WTC11 (cell line): ENCODE measurements around the gene AKAP11. TPM values are rescaled to one million over a fixed set of nuclear protein-coding genes. Genes with fewer than 3 reads are reported as not detected.

Experiments
- ATAC-seq: fragments of 200-7000 bp; cut with Tn5 transposase; 2 replicates; pipeline ENCODE4 v1.10.0; 2021; ENCODE audit warnings: mild to moderate bottlenecking, moderate library complexity
- CTCF ChIA-PET: fragments of 300-600 bp; sonication (Branson Sonifier 250); formaldehyde crosslinking; loops from one replicate; lab custom pipeline; 2021; ENCODE audit warnings: antibody characterized with exemption; lab: Charles Lee
- POLR2A ChIA-PET: fragments of 350-600 bp; sonication (Branson Sonifier 250); formaldehyde crosslinking; loops from one replicate; lab custom pipeline; 2021; ENCODE audit warnings: antibody characterized with exemption; lab: Charles Lee
- DNase-seq: peaks from one replicate; pipeline ENCODE4 v3.0.0; 2021; ENCODE audit warnings: low spot score
- H3K27ac Mint-ChIP-seq: 2 replicates; pipeline ENCODE4 v1.8.0; 2021; ENCODE audit warnings: mixed read lengths
- H3K27me3 Mint-ChIP-seq: 2 replicates; pipeline ENCODE4 v1.8.0; 2021; ENCODE audit warnings: low read depth, mild to moderate bottlenecking, moderate library complexity, mixed read lengths
- H3K36me3 Mint-ChIP-seq: 2 replicates; pipeline ENCODE4 v1.8.0; 2021; ENCODE audit warnings: mixed read lengths
- H3K4me1 Mint-ChIP-seq: 2 replicates; pipeline ENCODE4 v1.8.0; 2022; ENCODE audit warnings: mixed read lengths
- H3K4me3 Mint-ChIP-seq: 2 replicates; pipeline ENCODE4 v1.8.0; 2021; ENCODE audit warnings: mild to moderate bottlenecking, moderate library complexity, mixed read lengths
- H3K9me3 Mint-ChIP-seq: 2 replicates; pipeline ENCODE4 v1.8.0; 2021; ENCODE audit warnings: mixed read lengths
- EMX1 ChIP-seq: fragments of 250-450 bp; sonication (Bioruptor Pico); IDR thresholded peaks from 2 replicates; pipeline ENCODE4 v1.8.0; 2021; ENCODE audit warnings: mild to moderate bottlenecking
- IRF2 ChIP-seq: sonication (generic); formaldehyde crosslinking; IDR thresholded peaks from 2 replicates; pipeline ENCODE4 v1.8.0; 2022; ENCODE audit warnings: low read depth, missing genetic modification reagents, borderline replicate concordance
- NFYB ChIP-seq: sonication (generic); formaldehyde crosslinking; conservative IDR thresholded peaks from 2 replicates; pipeline ENCODE4 v1.8.0; 2022; ENCODE audit warnings: low read depth, missing genetic modification reagents
- OVOL2 ChIP-seq: fragments of 250-450 bp; sonication (Bioruptor Pico); IDR thresholded peaks from 2 replicates; pipeline ENCODE4 v1.9.0; 2021; ENCODE audit warnings: mild to moderate bottlenecking, borderline replicate concordance
- RORB ChIP-seq: fragments of 250-450 bp; sonication (Bioruptor Pico); IDR thresholded peaks from 2 replicates; pipeline ENCODE4 v1.9.0; 2021; ENCODE audit warnings: mild to moderate bottlenecking
- SMAD3 ChIP-seq: sonication (generic); formaldehyde crosslinking; IDR thresholded peaks from 2 replicates; pipeline ENCODE4 v1.8.0; 2022; ENCODE audit warnings: missing genetic modification reagents, mild to moderate bottlenecking, borderline replicate concordance
- SOX15 ChIP-seq: fragments of 250-450 bp; sonication (Bioruptor Pico); IDR thresholded peaks from 2 replicates; pipeline ENCODE4 v1.9.0; 2021; ENCODE audit warnings: mild to moderate bottlenecking
- ZBTB21 ChIP-seq: sonication (generic); formaldehyde crosslinking; IDR thresholded peaks from 2 replicates; pipeline ENCODE4 v1.8.1; 2023; ENCODE audit warnings: mild to moderate bottlenecking, missing genetic modification reagents, borderline replicate concordance
- ZNF121 ChIP-seq: sonication (generic); formaldehyde crosslinking; IDR thresholded peaks from 2 replicates; pipeline ENCODE4 v1.8.0; 2023; ENCODE audit warnings: missing genetic modification reagents
- ZNF317 ChIP-seq: sonication (generic); formaldehyde crosslinking; IDR thresholded peaks from 2 replicates; pipeline ENCODE4 v1.8.1; 2023; ENCODE audit warnings: low read depth, mild to moderate bottlenecking, moderate library complexity, missing genetic modification reagents, borderline replicate concordance
- ZNF423 ChIP-seq: fragments of 250-450 bp; sonication (Bioruptor Pico); IDR thresholded peaks from 2 replicates; pipeline ENCODE4 v2.1.2; 2022; ENCODE audit warnings: mild to moderate bottlenecking, moderate library complexity
- total RNA-seq: library from RNA; stranded (reverse); gene quantifications from 3 replicates; pipeline ENCODE4 v1.2.3, GENCODE V29; 2021
- TF ChIP-seq, protein P1 (sequence below): sonication (generic); formaldehyde crosslinking; IDR thresholded peaks from 2 replicates; pipeline ENCODE4 v1.8.0; 2023; ENCODE audit warnings: mild to moderate bottlenecking, missing genetic modification reagents
- TF ChIP-seq, protein P2 (sequence below): sonication (generic); formaldehyde crosslinking; IDR thresholded peaks from 2 replicates; pipeline ENCODE4 v1.8.1; 2022; ENCODE audit warnings: mild to moderate bottlenecking, missing genetic modification reagents, moderate library complexity, borderline replicate concordance
- TF ChIP-seq, protein P3 (sequence below): sonication (generic); formaldehyde crosslinking; conservative IDR thresholded peaks from 2 replicates; pipeline ENCODE4 v1.8.1; 2022; ENCODE audit warnings: mild to moderate bottlenecking, missing genetic modification reagents
- TF ChIP-seq, protein P4 (sequence below): sonication (generic); formaldehyde crosslinking; IDR thresholded peaks from 2 replicates; pipeline ENCODE4 v1.8.1; 2022; ENCODE audit warnings: mild to moderate bottlenecking, moderate library complexity, missing genetic modification reagents
- TF ChIP-seq, protein P5 (sequence below): sonication (generic); formaldehyde crosslinking; conservative IDR thresholded peaks from 2 replicates; pipeline ENCODE4 v1.8.1; 2023; ENCODE audit warnings: mild to moderate bottlenecking, low read depth, missing genetic modification reagents, moderate library complexity
- TF ChIP-seq, protein P6 (sequence below): sonication (generic); formaldehyde crosslinking; IDR thresholded peaks from 2 replicates; pipeline ENCODE4 v1.8.0; 2022; ENCODE audit warnings: mild to moderate bottlenecking, missing genetic modification reagents
- TF ChIP-seq, protein P7 (sequence below): fragments of 250-450 bp; sonication (Bioruptor Pico); conservative IDR thresholded peaks from 2 replicates; pipeline ENCODE4 v1.9.0; 2021; ENCODE audit warnings: mild to moderate bottlenecking

Gene AKAP11
- total RNA-seq, 1 experiment from 2014 or later: 16.7 TPM

DNA sequence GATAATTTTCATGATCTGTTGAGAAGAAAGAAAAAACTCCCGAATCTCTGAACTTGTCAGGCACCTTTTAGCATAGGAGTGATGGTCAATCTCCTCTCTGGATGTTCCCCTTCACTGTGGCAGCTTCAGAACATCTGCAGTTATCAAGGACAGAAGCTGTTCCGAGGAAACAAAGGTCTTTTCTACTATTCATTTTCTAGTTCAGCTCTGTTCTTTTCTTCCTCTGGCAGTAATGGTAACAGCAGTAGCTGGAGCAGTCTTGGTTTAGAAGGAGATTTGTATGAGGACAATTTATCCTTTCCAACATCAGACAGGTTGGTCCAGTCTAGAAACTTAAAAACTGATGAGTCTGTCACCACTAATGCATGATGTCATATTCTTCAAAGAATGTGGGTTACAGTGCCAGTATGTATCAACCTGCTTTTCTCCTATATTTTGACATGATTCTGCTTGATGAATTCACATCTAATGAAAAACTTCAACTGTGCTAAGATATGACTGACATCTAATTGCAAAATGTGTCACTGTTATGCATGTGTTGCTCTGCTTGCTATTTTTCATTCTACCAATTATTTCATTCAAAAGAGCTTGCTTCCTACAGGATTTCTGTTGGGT is 41.0 kb downstream of the AKAP11 start:
- Mint-ChIP-seq H3K27ac (no peak overlapping the region), H3K27me3 (no peaks in the 10 kb centered on the region)
- CTCF ChIA-PET: no interaction called here
- TF ChIP-seq, protein P1, sequence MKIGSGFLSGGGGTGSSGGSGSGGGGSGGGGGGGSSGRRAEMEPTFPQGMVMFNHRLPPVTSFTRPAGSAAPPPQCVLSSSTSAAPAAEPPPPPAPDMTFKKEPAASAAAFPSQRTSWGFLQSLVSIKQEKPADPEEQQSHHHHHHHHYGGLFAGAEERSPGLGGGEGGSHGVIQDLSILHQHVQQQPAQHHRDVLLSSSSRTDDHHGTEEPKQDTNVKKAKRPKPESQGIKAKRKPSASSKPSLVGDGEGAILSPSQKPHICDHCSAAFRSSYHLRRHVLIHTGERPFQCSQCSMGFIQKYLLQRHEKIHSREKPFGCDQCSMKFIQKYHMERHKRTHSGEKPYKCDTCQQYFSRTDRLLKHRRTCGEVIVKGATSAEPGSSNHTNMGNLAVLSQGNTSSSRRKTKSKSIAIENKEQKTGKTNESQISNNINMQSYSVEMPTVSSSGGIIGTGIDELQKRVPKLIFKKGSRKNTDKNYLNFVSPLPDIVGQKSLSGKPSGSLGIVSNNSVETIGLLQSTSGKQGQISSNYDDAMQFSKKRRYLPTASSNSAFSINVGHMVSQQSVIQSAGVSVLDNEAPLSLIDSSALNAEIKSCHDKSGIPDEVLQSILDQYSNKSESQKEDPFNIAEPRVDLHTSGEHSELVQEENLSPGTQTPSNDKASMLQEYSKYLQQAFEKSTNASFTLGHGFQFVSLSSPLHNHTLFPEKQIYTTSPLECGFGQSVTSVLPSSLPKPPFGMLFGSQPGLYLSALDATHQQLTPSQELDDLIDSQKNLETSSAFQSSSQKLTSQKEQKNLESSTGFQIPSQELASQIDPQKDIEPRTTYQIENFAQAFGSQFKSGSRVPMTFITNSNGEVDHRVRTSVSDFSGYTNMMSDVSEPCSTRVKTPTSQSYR (CRISPR knock-in tag): no peak
- TF ChIP-seq OVOL2: no peak
- no peak for TF ChIP-seq RORB (CRISPR knock-in tag)
- TF ChIP-seq NFYB: no peak
- TF ChIP-seq, protein P2, sequence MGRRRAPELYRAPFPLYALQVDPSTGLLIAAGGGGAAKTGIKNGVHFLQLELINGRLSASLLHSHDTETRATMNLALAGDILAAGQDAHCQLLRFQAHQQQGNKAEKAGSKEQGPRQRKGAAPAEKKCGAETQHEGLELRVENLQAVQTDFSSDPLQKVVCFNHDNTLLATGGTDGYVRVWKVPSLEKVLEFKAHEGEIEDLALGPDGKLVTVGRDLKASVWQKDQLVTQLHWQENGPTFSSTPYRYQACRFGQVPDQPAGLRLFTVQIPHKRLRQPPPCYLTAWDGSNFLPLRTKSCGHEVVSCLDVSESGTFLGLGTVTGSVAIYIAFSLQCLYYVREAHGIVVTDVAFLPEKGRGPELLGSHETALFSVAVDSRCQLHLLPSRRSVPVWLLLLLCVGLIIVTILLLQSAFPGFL (CRISPR knock-in tag): no peak
- no peak for TF ChIP-seq ZBTB21 (CRISPR knock-in tag)
- TF ChIP-seq ZNF317 (CRISPR knock-in tag): no peak
- TF ChIP-seq ZNF121: no peak
- TF ChIP-seq ZNF423 (CRISPR knock-in tag): no peak
- TF ChIP-seq, protein P3, sequence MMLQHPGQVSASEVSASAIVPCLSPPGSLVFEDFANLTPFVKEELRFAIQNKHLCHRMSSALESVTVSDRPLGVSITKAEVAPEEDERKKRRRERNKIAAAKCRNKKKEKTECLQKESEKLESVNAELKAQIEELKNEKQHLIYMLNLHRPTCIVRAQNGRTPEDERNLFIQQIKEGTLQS: no peak
- TF ChIP-seq, protein P4, sequence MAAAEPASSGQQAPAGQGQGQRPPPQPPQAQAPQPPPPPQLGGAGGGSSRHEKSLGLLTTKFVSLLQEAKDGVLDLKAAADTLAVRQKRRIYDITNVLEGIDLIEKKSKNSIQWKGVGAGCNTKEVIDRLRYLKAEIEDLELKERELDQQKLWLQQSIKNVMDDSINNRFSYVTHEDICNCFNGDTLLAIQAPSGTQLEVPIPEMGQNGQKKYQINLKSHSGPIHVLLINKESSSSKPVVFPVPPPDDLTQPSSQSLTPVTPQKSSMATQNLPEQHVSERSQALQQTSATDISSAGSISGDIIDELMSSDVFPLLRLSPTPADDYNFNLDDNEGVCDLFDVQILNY: no peak
- TF ChIP-seq, protein P5, sequence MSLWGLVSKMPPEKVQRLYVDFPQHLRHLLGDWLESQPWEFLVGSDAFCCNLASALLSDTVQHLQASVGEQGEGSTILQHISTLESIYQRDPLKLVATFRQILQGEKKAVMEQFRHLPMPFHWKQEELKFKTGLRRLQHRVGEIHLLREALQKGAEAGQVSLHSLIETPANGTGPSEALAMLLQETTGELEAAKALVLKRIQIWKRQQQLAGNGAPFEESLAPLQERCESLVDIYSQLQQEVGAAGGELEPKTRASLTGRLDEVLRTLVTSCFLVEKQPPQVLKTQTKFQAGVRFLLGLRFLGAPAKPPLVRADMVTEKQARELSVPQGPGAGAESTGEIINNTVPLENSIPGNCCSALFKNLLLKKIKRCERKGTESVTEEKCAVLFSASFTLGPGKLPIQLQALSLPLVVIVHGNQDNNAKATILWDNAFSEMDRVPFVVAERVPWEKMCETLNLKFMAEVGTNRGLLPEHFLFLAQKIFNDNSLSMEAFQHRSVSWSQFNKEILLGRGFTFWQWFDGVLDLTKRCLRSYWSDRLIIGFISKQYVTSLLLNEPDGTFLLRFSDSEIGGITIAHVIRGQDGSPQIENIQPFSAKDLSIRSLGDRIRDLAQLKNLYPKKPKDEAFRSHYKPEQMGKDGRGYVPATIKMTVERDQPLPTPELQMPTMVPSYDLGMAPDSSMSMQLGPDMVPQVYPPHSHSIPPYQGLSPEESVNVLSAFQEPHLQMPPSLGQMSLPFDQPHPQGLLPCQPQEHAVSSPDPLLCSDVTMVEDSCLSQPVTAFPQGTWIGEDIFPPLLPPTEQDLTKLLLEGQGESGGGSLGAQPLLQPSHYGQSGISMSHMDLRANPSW: no peak
- TF ChIP-seq, protein P6, sequence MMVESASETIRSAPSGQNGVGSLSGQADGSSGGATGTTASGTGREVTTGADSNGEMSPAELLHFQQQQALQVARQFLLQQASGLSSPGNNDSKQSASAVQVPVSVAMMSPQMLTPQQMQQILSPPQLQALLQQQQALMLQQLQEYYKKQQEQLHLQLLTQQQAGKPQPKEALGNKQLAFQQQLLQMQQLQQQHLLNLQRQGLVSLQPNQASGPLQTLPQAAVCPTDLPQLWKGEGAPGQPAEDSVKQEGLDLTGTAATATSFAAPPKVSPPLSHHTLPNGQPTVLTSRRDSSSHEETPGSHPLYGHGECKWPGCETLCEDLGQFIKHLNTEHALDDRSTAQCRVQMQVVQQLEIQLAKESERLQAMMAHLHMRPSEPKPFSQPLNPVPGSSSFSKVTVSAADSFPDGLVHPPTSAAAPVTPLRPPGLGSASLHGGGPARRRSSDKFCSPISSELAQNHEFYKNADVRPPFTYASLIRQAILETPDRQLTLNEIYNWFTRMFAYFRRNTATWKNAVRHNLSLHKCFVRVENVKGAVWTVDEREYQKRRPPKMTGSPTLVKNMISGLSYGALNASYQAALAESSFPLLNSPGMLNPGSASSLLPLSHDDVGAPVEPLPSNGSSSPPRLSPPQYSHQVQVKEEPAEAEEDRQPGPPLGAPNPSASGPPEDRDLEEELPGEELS: no peak
- TF ChIP-seq, protein P7, sequence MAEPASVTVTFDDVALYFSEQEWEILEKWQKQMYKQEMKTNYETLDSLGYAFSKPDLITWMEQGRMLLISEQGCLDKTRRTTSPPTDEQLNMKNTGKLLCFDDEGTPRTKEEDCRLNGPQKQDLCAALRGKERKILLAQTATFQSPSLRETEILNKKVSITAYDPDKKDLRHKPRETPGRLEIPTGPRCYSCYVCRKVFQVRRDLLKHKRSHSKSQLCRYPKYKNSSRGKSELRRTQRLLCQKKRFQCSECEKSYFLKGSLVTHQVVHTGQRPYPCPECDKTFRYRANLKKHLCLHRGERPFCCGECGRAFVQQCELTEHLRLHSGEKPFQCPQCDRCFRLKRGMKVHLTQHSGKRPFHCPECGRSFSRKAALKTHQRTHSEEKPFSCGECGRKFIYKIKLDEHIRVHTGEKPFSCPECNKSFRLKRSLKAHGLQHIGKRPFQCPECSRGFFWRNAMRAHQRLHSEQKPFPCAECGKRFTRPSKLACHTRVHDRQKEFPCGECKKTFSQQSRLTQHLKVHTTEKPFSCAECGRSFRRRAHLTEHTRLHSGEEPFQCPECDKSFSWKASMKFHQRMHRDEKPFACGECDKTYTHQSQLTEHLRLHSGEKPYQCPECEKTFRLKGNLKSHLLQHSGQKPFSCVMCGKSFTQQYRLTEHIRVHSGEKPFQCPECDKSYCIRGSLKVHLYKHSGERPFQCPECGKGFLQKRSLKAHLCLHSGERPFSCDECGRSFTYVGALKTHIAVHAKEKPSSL: no peak
- TF ChIP-seq SMAD3 (CRISPR knock-in tag): no peak
- no peak for TF ChIP-seq IRF2 (CRISPR knock-in tag)
- TF ChIP-seq SOX15: no peak
- no peak for TF ChIP-seq EMX1
- TF ChIP-seq, all 79 proteins: peak for 0
- ATAC-seq (no peak), DNase-seq (no peak)
- POLR2A ChIA-PET: no interaction called here
- H3K9me3 Mint-ChIP-seq: no peaks in the 10 kb centered on the region
- H3K36me3 Mint-ChIP-seq: peaks cover 21% of the 10 kb centered on the region
- H3K4me3 Mint-ChIP-seq: no peak overlapping the region
- no peaks in the 10 kb centered on the region for H3K4me1 Mint-ChIP-seq
